ENCODE data around the gene EHMT2.
A peak's percentile ranks its signal among the peaks of the same experiment; 100 is the strongest.
"Not testable (repeated sequence)": the region's sequence is repeated elsewhere in the genome, so short reads cannot be mapped to it uniquely, and the experiment has no call there.

EHMT2 gene

GRCh38 chr6:31911826-31912585 lies 14.5 kb upstream of the EHMT2 start:
- no peak for DNase-seq

- not testable (repeated sequence) for DNase-seq
These were observed 11.8 kb upstream of the EHMT2 start for GRCh38 chr6:31909298-31909697.

- DNase-seq = no peak
These were observed 11.3 kb upstream of the EHMT2 start for GRCh38 chr6:31908791-31909190.

GRCh38 chr6:31908255-31908654 lies 10.8 kb upstream of the EHMT2 start:
- not testable (repeated sequence) for DNase-seq

- no peak for DNase-seq
These were observed 9.8 kb upstream of the EHMT2 start for GRCh38 chr6:31907158-31907813.

- DNase-seq = not testable (repeated sequence)
These were observed 9.2 kb upstream of the EHMT2 start for GRCh38 chr6:31906727-31907126.

GRCh38 chr6:31906122-31906521 lies 8.6 kb upstream of the EHMT2 start:
- DNase-seq = no peak

GRCh38 chr6:31905041-31905440 lies 7.5 kb upstream of the EHMT2 start:
- DNase-seq = no peak

GRCh38 chr6:31903957-31904356 lies 6.5 kb upstream of the EHMT2 start:
- DNase-seq = no peak

GRCh38 chr6:31901953-31902643 lies 4.6 kb upstream of the EHMT2 start, which contains the start of gene ZBTB12:
Gene ZBTB12 (minus strand): TSS chr6:31902086. CDS start chr6:31901305, 781 bp downstream.
- peak; percentile 97 for DNase-seq

- peak; percentile 74 for DNase-seq
These were observed 4.0 kb upstream of the EHMT2 start for GRCh38 chr6:31901415-31901952.

- DNase-seq = no peak
These were observed 3.5 kb upstream of the EHMT2 start for GRCh38 chr6:31900917-31901414.

- no peak for DNase-seq
These were observed 2.6 kb upstream of the EHMT2 start for GRCh38 chr6:31899882-31900722.

- DNase-seq = no peak
These were observed 1.7 kb upstream of the EHMT2 start for GRCh38 chr6:31899215-31899614.

- DNase-seq = no peak
These were observed 999 bp upstream of the EHMT2 start for GRCh38 chr6:31898383-31899011.

- DNase-seq = no peak
These were observed 464 bp downstream of the EHMT2 start for GRCh38 chr6:31896856-31897611.

- no peak for DNase-seq
These were observed 1.0 kb downstream of the EHMT2 start for GRCh38 chr6:31896493-31896855.

- DNase-seq = no peak
These were observed 4.7 kb downstream of the EHMT2 start for GRCh38 chr6:31892821-31893220.

- no peak for DNase-seq
These were observed 8.0 kb downstream of the EHMT2 start for GRCh38 chr6:31889331-31889972.

Measured in femur (tissue), 1 donor.